H1 (cell line): ENCODE data around the gene EHBP1. TPM values are rescaled to one million over a fixed set of nuclear protein-coding genes. Genes with fewer than 3 reads are reported as not detected.
A peak's percentile ranks its signal among the peaks of the same experiment; 100 is the strongest.

Experiments used
- CTCF ChIA-PET: fragments of 300-600 bp; sonication (Branson Sonifier 250); formaldehyde crosslinking; loops from one replicate; lab custom pipeline; 2021; ENCODE audit not compliant: partially characterized antibody; lab: Charles Lee
- POLR2A ChIA-PET: fragments of 300-600 bp; sonication (Branson Sonifier 250); formaldehyde crosslinking; loops from one replicate; lab custom pipeline; 2021; ENCODE audit warnings: inconsistent platforms; ENCODE audit not compliant: partially characterized antibody; lab: Charles Lee
- DNase-seq, 2 experiments: peaks; one replicate each; pipeline versions ENCODE4 v3.0.0 to v3.0.0-alpha.2; 2010 to 2022; ENCODE audit warnings: low spot score in 2 of 2, low read depth in 1 of 2, mixed read lengths in 1 of 2
- FAIRE-seq: peaks from 2 replicates; lab custom pipeline; 2011; peaks lifted over from hg19 to GRCh38; lab: Jason Lieb, UNC
- H2AFZ ChIP-seq: 2 replicates; pipeline ENCODE4 v1.8.1; 2012; ENCODE audit warnings: low read length, inconsistent platforms
- H2AK5ac ChIP-seq: 2 replicates; pipeline ENCODE4 v1.6.1; 2013; ENCODE audit warnings: low read depth, low read length
- H2BK120ac ChIP-seq: replicated peaks from 2 replicates; pipeline ENCODE3; 2013; ENCODE audit warnings: low read depth, low read length, inconsistent platforms
- H2BK12ac ChIP-seq: 2 replicates; pipeline ENCODE4 v1.6.1; 2013; ENCODE audit warnings: low read depth, low read length
- H2BK15ac ChIP-seq: 2 replicates; pipeline ENCODE4 v1.6.1; 2013; ENCODE audit warnings: low read length
- H2BK20ac ChIP-seq: 2 replicates; pipeline ENCODE4 v1.6.1; 2013; ENCODE audit warnings: low read length
- H2BK5ac ChIP-seq: 2 replicates; pipeline ENCODE4 v1.6.1; 2013; ENCODE audit warnings: low read depth, low read length
- H3K14ac ChIP-seq: 2 replicates; pipeline ENCODE4 v1.6.1; 2013; ENCODE audit warnings: inconsistent platforms; ENCODE audit not compliant: insufficient read length
- H3K18ac ChIP-seq: 2 replicates; pipeline ENCODE4 v1.6.1; 2013; ENCODE audit warnings: low read length; ENCODE audit errors: extremely low read depth
- H3K23ac ChIP-seq: 2 replicates; pipeline ENCODE4 v1.6.1; 2013; ENCODE audit warnings: inconsistent platforms; ENCODE audit not compliant: insufficient read length
- H3K23me2 ChIP-seq: 2 replicates; pipeline ENCODE4 v1.6.1; 2013; ENCODE audit warnings: low read depth, low read length
- H3K27ac ChIP-seq: 2 replicates; pipeline ENCODE4 v1.6.1; 2011; ENCODE audit warnings: low read depth, low read length, inconsistent platforms
- H3K27me3 ChIP-seq, 4 experiments: replicated peaks in 1 of 4; 1 replicate in 1 of 4; 2 replicates in 3 of 4; pipeline versions ENCODE4 v1.6.1 to v1.8.1; 2011 to 2013; ENCODE audit warnings: low read length in 3 of 4, mild to moderate bottlenecking in 3 of 4, inconsistent platforms in 2 of 4, mixed read lengths in 2 of 4, moderate library complexity in 1 of 4; ENCODE audit not compliant: control insufficient read depth in 3 of 4, insufficient read depth in 3 of 4; ENCODE audit errors: extremely low read depth in 1 of 4
- H3K36me3 ChIP-seq, 4 experiments: 2 replicates each; pipeline versions ENCODE4 v1.6.1 to v1.8.1; 2011 to 2013; ENCODE audit warnings: mild to moderate bottlenecking in 4 of 4, low read length in 3 of 4, moderate library complexity in 2 of 4, control low read depth in 1 of 4, inconsistent platforms in 1 of 4; ENCODE audit not compliant: insufficient read depth in 4 of 4, control insufficient read depth in 2 of 4
- H3K4ac ChIP-seq: replicated peaks from 2 replicates; pipeline ENCODE3; 2013; ENCODE audit warnings: low read length, low read depth, mixed read lengths, inconsistent platforms; ENCODE audit not compliant: insufficient read length
- H3K4me1 ChIP-seq, 4 experiments: replicated peaks in 1 of 4; 1 replicate in 1 of 4; 2 replicates in 3 of 4; pipeline versions ENCODE4 v1.6.1 to v1.8.1; 2011 to 2013; ENCODE audit warnings: low read length in 3 of 4, inconsistent platforms in 2 of 4, mixed read lengths in 1 of 4; ENCODE audit not compliant: insufficient read depth in 4 of 4, control insufficient read depth in 3 of 4
- H3K4me2 ChIP-seq, 2 experiments: 2 replicates each; pipeline versions ENCODE4 v1.6.1 to v1.8.1; 2011 to 2013; ENCODE audit warnings: low read depth in 2 of 2, low read length in 2 of 2, control low read depth in 1 of 2, inconsistent platforms in 1 of 2, mild to moderate bottlenecking in 1 of 2; ENCODE audit not compliant: insufficient read depth in 1 of 2
- H3K4me3 ChIP-seq, 4 experiments: fragments of 200-600, 300-600 bp in 1 of 4; sonication (generic), shearing (Covaris generic), sonication (Bioruptor Twin) in 1 of 4; 2 replicates each; pipeline versions ENCODE4 v1.5.1 to v1.8.1; 2011 to 2016; ENCODE audit warnings: low read length in 4 of 4, low read depth in 3 of 4, control low read depth in 2 of 4, inconsistent platforms in 2 of 4, mild to moderate bottlenecking in 2 of 4, mixed read lengths in 1 of 4, moderate library complexity in 1 of 4; ENCODE audit not compliant: insufficient read depth in 2 of 4; ENCODE audit errors: extremely low read depth in 1 of 4
- H3K56ac ChIP-seq: replicated peaks from 2 replicates; pipeline ENCODE3; 2013; ENCODE audit warnings: low read depth, mild to moderate bottlenecking, mixed read lengths, low read length, inconsistent platforms; ENCODE audit not compliant: insufficient read length
- H3K79me1 ChIP-seq: 2 replicates; pipeline ENCODE4 v1.6.1; 2013; ENCODE audit warnings: low read depth, low read length, control low read depth
- H3K79me2 ChIP-seq, 2 experiments: 2 replicates each; pipeline versions ENCODE4 v1.6.1 to v1.8.1; 2012 to 2013; ENCODE audit warnings: low read length in 2 of 2, mild to moderate bottlenecking in 2 of 2, inconsistent platforms in 1 of 2; ENCODE audit not compliant: insufficient read depth in 2 of 2, control insufficient read depth in 1 of 2
- H3K9ac ChIP-seq, 4 experiments: replicated peaks in 1 of 4; 1 replicate in 1 of 4; 2 replicates in 3 of 4; pipeline versions ENCODE4 v1.6.1 to v1.8.1; 2011 to 2013; ENCODE audit warnings: low read depth in 3 of 4, low read length in 3 of 4, control low read depth in 2 of 4, mild to moderate bottlenecking in 2 of 4, moderate library complexity in 2 of 4, inconsistent platforms in 1 of 4; ENCODE audit errors: extremely low read depth in 1 of 4
- H3K9me3 ChIP-seq, 2 experiments: 2 replicates each; pipeline versions ENCODE4 v1.6.1 to v1.8.1; 2012 to 2013; ENCODE audit warnings: mild to moderate bottlenecking in 2 of 2, moderate library complexity in 2 of 2, control low read depth in 1 of 2, inconsistent platforms in 1 of 2, low read depth in 1 of 2, low read length in 1 of 2, mixed read lengths in 1 of 2; ENCODE audit not compliant: insufficient read depth in 2 of 2
- H4K20me1 ChIP-seq, 2 experiments: replicated peaks in 1 of 2; 2 replicates each; pipeline versions ENCODE3 to v1.8.1; 2011 to 2013; ENCODE audit warnings: inconsistent platforms in 2 of 2, low read length in 2 of 2, mild to moderate bottlenecking in 1 of 2; ENCODE audit not compliant: insufficient read depth in 2 of 2, control insufficient read depth in 1 of 2
- H4K5ac ChIP-seq: 2 replicates; pipeline ENCODE4 v1.6.1; 2013; ENCODE audit warnings: low read length, low read depth, mixed read lengths, inconsistent platforms; ENCODE audit not compliant: insufficient read length
- H4K8ac ChIP-seq: 2 replicates; pipeline ENCODE4 v1.8.0; 2013; ENCODE audit warnings: mild to moderate bottlenecking, moderate library complexity, low read length, inconsistent platforms; ENCODE audit not compliant: insufficient read depth; ENCODE audit errors: extremely low read depth
- H4K91ac ChIP-seq: replicated peaks from 2 replicates; pipeline ENCODE3; 2013; ENCODE audit warnings: low read length, mixed read lengths, inconsistent platforms; ENCODE audit not compliant: insufficient read length
- CHD1 ChIP-seq: IDR thresholded peaks from 2 replicates; pipeline ENCODE4 v1.6.1; 2012; ENCODE audit warnings: low read depth, low read length, improper control_type of control experiment
- CHD2 ChIP-seq: IDR thresholded peaks from 2 replicates; pipeline ENCODE4 v1.6.1; 2012; ENCODE audit warnings: low read length, improper control_type of control experiment
- CREB1 ChIP-seq: IDR thresholded peaks from 2 replicates; pipeline ENCODE4 v1.6.1; 2012; ENCODE audit warnings: inconsistent platforms
- E2F6 ChIP-seq: IDR thresholded peaks from 2 replicates; pipeline ENCODE4 v1.6.1; 2012; ENCODE audit warnings: inconsistent platforms
- EP300 ChIP-seq, 2 experiments: IDR thresholded peaks; 1 replicate in 1 of 2; 2 replicates in 1 of 2; pipeline ENCODE4 v1.6.1; 2011 to 2012; ENCODE audit warnings: low read depth in 2 of 2, low read length in 2 of 2, mild to moderate bottlenecking in 2 of 2, borderline replicate concordance in 1 of 2, inconsistent platforms in 1 of 2, moderate library complexity in 1 of 2
- HDAC2 ChIP-seq, 2 experiments: fragments of 300-600 bp in 1 of 2; sonication (generic) in 1 of 2; IDR thresholded peaks; 2 replicates each; pipeline ENCODE4 v1.6.1; 2011 to 2012; ENCODE audit warnings: low read depth in 2 of 2, low read length in 2 of 2, mild to moderate bottlenecking in 2 of 2, moderate library complexity in 2 of 2, borderline replicate concordance in 1 of 2, inconsistent platforms in 1 of 2
- HDAC6 ChIP-seq: IDR thresholded peaks from one replicate; pipeline ENCODE4 v1.7.1; 2012; ENCODE audit warnings: low read depth, mild to moderate bottlenecking, inconsistent platforms, low read length, moderate library complexity
- KDM5A ChIP-seq: fragments of 200-600 bp; IDR thresholded peaks from 2 replicates; pipeline ENCODE4 v1.7.1; 2012; ENCODE audit warnings: mild to moderate bottlenecking, low read length, inconsistent platforms, mixed read lengths
- SP2 ChIP-seq: IDR thresholded peaks from 2 replicates; pipeline ENCODE4 v1.6.1; 2012; ENCODE audit warnings: mild to moderate bottlenecking, low read length, inconsistent platforms
- SRF ChIP-seq: IDR thresholded peaks from 2 replicates; pipeline ENCODE4 v1.6.1; 2011; ENCODE audit warnings: mild to moderate bottlenecking, low read depth, low read length, moderate library complexity
- SUZ12 ChIP-seq: fragments of 200-600 bp; sonication (generic); IDR thresholded peaks from 2 replicates; pipeline ENCODE4 v1.6.1; 2012; ENCODE audit warnings: mild to moderate bottlenecking, inconsistent platforms, low read length, moderate library complexity, mixed read lengths
- TAF1 ChIP-seq: IDR thresholded peaks from 2 replicates; pipeline ENCODE4 v1.6.1; 2011; ENCODE audit warnings: mild to moderate bottlenecking, low read depth, low read length
- USF2 ChIP-seq: IDR thresholded peaks from 2 replicates; pipeline ENCODE4 v1.6.1; 2011; ENCODE audit warnings: low read length, improper control_type of control experiment
- WGBS, 2 experiments: shearing (Covaris generic) in 1 of 2; methylation state at CpG; one replicate each; pipeline versions ENCODE4 v1.1.6 to v1.1.7; 2013 to 2015; ENCODE audit warnings: low lambda C conversion rate in 2 of 2, mixed read lengths in 2 of 2, inconsistent platforms in 1 of 2, low coverage in 1 of 2, missing lambda C conversion rate in 1 of 2; ENCODE audit not compliant: insufficient replicate concordance in 2 of 2, insufficient coverage in 1 of 2, insufficient read length in 1 of 2; ENCODE audit errors: extremely low coverage in 1 of 2, missing lambda C conversion rate in 1 of 2; 5-methylcytosine and 5-hydroxymethylcytosine counted together
- polyA plus RNA-seq, 7 experiments: library from polyadenylated mRNA; depleted of rRNA in 3 of 7; stranded (reverse) in 5 of 7; unstranded in 2 of 7; fragments of >200 nt in 5 of 7; fragments of 200-250 nt in 2 of 7; gene quantifications; 1 replicate in 5 of 7; 2 replicates in 1 of 7; 4 replicates in 1 of 7; pipeline versions ENCODE4 v1.2.1 to v1.2.3, GENCODE V29; 2011 to 2013; ENCODE audit warnings: missing spikeins in 2 of 7, mixed read lengths in 2 of 7
- total RNA-seq: library from RNA; stranded (reverse); fragmentation: NEBNext Ultra II Directional; extraction: Animal tissue kit (Norgen Biotek cat#: 25700); gene quantifications from 2 replicates; pipeline ENCODE4 v1.2.1, GENCODE V29; 2021

The EHBP1 gene
- total and polyA plus RNA-seq, 2 of the 8 experiments (the other 6 are each of a cell fraction or from before 2014, with no cell fraction given): 12.0 to 64.1 TPM

GRCh38 chr2:63008838-63009237 lies 303.3 kb downstream of the EHBP1 start:
- H2BK5ac ChIP-seq: no peak overlapping the region
- no peak overlapping the region for H2BK15ac ChIP-seq
- no peak overlapping the region for H4K8ac ChIP-seq
- no peak overlapping the region for H2AK5ac ChIP-seq
- H3K18ac ChIP-seq: no peak overlapping the region
- H3K27me3 ChIP-seq: no peaks in the 10 kb centered on the region
- no peak overlapping the region for H3K4ac ChIP-seq
- no peak overlapping the region for H3K9ac ChIP-seq
- no peak overlapping the region for H2BK20ac ChIP-seq
- H2BK12ac ChIP-seq: no peak overlapping the region
- H2AFZ ChIP-seq: no peak overlapping the region
- no peaks in the 10 kb centered on the region for H3K23me2 ChIP-seq
- no peaks in the 10 kb centered on the region for H3K79me1 ChIP-seq
- H3K14ac ChIP-seq: no peak overlapping the region
- FAIRE-seq (no peak), DNase-seq (no peak)
- H3K4me2 ChIP-seq: 0 out of 4 replicates have a peak overlapping the region, but pooled peaks of 1 of the 2 experiments have one; percentile 24
- H4K91ac ChIP-seq: no peak overlapping the region
- H4K20me1 ChIP-seq: no peaks in the 10 kb centered on the region
- ChIA-PET CTCF (interaction anchor here (1.1 kb wide), 1 partner anchor 14 kb away, joined by 3 read pairs; no protein-coding TSS in a partner anchor), POLR2A (no interaction called here)
- WGBS, 2 experiments: 48% methylated on average over 1 of the region's 1 CpG; no CpG with 5 or more reads in 1 of the 2 experiments
- H3K27ac ChIP-seq: no peak overlapping the region
- no peaks in the 10 kb centered on the region for H3K79me2 ChIP-seq
- H3K56ac ChIP-seq: no peak overlapping the region
- H3K9me3 ChIP-seq: no peaks in the 10 kb centered on the region
- no peak overlapping the region for H2BK120ac ChIP-seq
- no peak overlapping the region for H4K5ac ChIP-seq
- H3K36me3 ChIP-seq: no peaks in the 10 kb centered on the region
- 0 out of 8 replicates have a peak overlapping the region, but pooled peaks of 1 of the 4 experiments have one; percentile 6 for H3K4me3 ChIP-seq
- H3K4me1 ChIP-seq: peaks cover 0 to 8% (median 3%) of the 10 kb centered on the region in 4 experiments; a peak in 3 of 7 replicates
- H3K23ac ChIP-seq: no peak overlapping the region
- TF ChIP-seq SRF (no peak), HDAC2 (IDR thresholded peaks at IDR 0.05; ENCODE audit: borderline replicate concordance in 1 of 2, low read depth in 2 of 2, low read length in 2 of 2) (no peak), CHD1 (no peak), E2F6 (no peak), USF2 (no peak), SUZ12 (no peak), KDM5A (no peak), CHD2 (no peak), EP300 (IDR thresholded peaks at IDR 0.05; ENCODE audit: borderline replicate concordance in 1 of 2, low read depth in 2 of 2, low read length in 2 of 2) (no peak), HDAC6 (no peak), TAF1 (no peak), SP2 (no peak), CREB1 (no peak)
